ENCODE data around the gene MACIR. TPM values are rescaled to one million over a fixed set of nuclear protein-coding genes. Genes with fewer than 3 reads are reported as not detected.

Gene MACIR
- total RNA-seq, 1 experiment from 2014 or later, result 12.4 TPM

DNA sequence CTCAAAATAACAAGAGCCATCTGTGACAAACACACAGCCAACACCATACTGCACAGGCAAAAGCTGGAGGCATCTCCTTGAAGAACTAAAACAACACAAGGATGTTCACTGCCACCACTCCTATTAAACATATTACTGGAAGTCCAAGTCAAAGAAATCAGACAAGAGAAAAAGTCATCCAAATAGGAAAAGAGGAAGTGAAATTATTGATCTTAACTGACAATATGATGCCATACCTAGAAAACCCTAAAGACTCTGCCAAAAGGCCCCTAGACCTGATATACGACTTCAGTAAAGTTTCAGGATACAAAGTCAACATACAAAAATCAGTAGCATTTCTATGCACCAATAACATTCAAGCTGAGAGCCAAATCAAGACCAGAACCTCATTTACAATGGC, 30.0 kb upstream of the MACIR start:
- DNase-seq (ENCODE audit: low spot score), result no peak
- H3K4me3 Mint-ChIP-seq, result no peak overlapping the region

GRCh38 chr5:103232393-103232999, 26.1 kb upstream of the MACIR start:
- CTCF ChIA-PET, result interaction anchor here (0.8 to 2.5 kb wide), 12 partner anchors 9 to 287 kb away, joined by 3 to 24 read pairs (median 4); partner anchors contain the start of gene MACIR
- DNase-seq (ENCODE audit: low spot score), result no peak

More for the DNA sequence above, 30.0 kb upstream of the MACIR start:
- Mint-ChIP-seq H3K4me1 (peaks cover 7% of the 10 kb centered on the region), H3K27me3 (ENCODE audit: low read depth) (no peaks in the 10 kb centered on the region), H3K36me3 (no peaks in the 10 kb centered on the region), H3K27ac (no peak overlapping the region), H3K9me3 (no peaks in the 10 kb centered on the region)
- TF ChIP-seq, protein P1, sequence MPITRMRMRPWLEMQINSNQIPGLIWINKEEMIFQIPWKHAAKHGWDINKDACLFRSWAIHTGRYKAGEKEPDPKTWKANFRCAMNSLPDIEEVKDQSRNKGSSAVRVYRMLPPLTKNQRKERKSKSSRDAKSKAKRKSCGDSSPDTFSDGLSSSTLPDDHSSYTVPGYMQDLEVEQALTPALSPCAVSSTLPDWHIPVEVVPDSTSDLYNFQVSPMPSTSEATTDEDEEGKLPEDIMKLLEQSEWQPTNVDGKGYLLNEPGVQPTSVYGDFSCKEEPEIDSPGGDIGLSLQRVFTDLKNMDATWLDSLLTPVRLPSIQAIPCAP (CRISPR knock-in tag; IDR thresholded peaks at IDR 0.05), result no peak
- TF ChIP-seq, protein P2, sequence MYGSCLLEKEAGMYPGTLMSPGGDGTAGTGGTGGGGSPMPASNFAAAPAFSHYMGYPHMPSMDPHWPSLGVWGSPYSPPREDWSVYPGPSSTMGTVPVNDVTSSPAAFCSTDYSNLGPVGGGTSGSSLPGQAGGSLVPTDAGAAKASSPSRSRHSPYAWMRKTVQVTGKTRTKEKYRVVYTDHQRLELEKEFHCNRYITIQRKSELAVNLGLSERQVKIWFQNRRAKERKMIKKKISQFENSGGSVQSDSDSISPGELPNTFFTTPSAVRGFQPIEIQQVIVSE (CRISPR knock-in tag; IDR thresholded peaks at IDR 0.05; ENCODE audit: borderline replicate concordance), result no peak
- TF ChIP-seq NR3C1 (CRISPR knock-in tag; conservative IDR thresholded peaks at IDR 0.05; ENCODE audit: low read depth) (no peak), RORB (CRISPR knock-in tag; IDR thresholded peaks at IDR 0.05) (no peak), ZNF512 (CRISPR knock-in tag; IDR thresholded peaks at IDR 0.05; ENCODE audit: borderline replicate concordance) (no peak), ZNF317 (CRISPR knock-in tag; IDR thresholded peaks at IDR 0.05; ENCODE audit: borderline replicate concordance, low read depth) (no peak), RELA (CRISPR knock-in tag; IDR thresholded peaks at IDR 0.05; ENCODE audit: borderline replicate concordance) (no peak), CBFB (CRISPR knock-in tag; IDR thresholded peaks at IDR 0.05; ENCODE audit: low read depth) (no peak), JAZF1 (CRISPR knock-in tag; IDR thresholded peaks at IDR 0.05) (no peak), ETV6 (CRISPR knock-in tag; IDR thresholded peaks at IDR 0.05) (no peak), FOXP1 (CRISPR knock-in tag; IDR thresholded peaks at IDR 0.05; ENCODE audit: borderline replicate concordance) (no peak)
- TF ChIP-seq, protein P3, sequence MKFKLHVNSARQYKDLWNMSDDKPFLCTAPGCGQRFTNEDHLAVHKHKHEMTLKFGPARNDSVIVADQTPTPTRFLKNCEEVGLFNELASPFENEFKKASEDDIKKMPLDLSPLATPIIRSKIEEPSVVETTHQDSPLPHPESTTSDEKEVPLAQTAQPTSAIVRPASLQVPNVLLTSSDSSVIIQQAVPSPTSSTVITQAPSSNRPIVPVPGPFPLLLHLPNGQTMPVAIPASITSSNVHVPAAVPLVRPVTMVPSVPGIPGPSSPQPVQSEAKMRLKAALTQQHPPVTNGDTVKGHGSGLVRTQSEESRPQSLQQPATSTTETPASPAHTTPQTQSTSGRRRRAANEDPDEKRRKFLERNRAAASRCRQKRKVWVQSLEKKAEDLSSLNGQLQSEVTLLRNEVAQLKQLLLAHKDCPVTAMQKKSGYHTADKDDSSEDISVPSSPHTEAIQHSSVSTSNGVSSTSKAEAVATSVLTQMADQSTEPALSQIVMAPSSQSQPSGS (CRISPR knock-in tag; IDR thresholded peaks at IDR 0.05; ENCODE audit: borderline replicate concordance, low read depth), result no peak
- TF ChIP-seq, protein P4, sequence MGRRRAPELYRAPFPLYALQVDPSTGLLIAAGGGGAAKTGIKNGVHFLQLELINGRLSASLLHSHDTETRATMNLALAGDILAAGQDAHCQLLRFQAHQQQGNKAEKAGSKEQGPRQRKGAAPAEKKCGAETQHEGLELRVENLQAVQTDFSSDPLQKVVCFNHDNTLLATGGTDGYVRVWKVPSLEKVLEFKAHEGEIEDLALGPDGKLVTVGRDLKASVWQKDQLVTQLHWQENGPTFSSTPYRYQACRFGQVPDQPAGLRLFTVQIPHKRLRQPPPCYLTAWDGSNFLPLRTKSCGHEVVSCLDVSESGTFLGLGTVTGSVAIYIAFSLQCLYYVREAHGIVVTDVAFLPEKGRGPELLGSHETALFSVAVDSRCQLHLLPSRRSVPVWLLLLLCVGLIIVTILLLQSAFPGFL (CRISPR knock-in tag; IDR thresholded peaks at IDR 0.05; ENCODE audit: borderline replicate concordance), result no peak
- ChIA-PET CTCF (no interaction called here), POLR2A (no interaction called here)
- ATAC-seq, result no peak

More at GRCh38 chr5:103232393-103232999, 26.1 kb upstream of the MACIR start:
- Mint-ChIP-seq H3K27ac (no peak overlapping the region), H3K4me3 (no peak overlapping the region), H3K27me3 (ENCODE audit: low read depth) (no peaks in the 10 kb centered on the region), H3K4me1 (no peaks in the 10 kb centered on the region), H3K9me3 (peaks cover under 1% of the 10 kb centered on the region), H3K36me3 (no peaks in the 10 kb centered on the region)
- peak; percentile 84 for ATAC-seq
- POLR2A ChIA-PET, result no interaction called here
- TF ChIP-seq CTCF (IDR thresholded peaks at IDR 0.05), result peak; percentile 50
- no peak for TF ChIP-seq FOXK1 (CRISPR knock-in tag; IDR thresholded peaks at IDR 0.05)
- no peak for TF ChIP-seq GTF2I (CRISPR knock-in tag; conservative IDR thresholded peaks at IDR 0.05)
